ENCODE measurements around the gene OPCML.

OPCML gene

GRCh38 chr11:132681971-132682370 is 850.3 kb downstream of the OPCML start:
- no peak for DNase-seq (ENCODE audit: low read depth, low spot score)

- DNase-seq (ENCODE audit: low read depth, low spot score), result no peak
Observed at GRCh38 chr11:132680584-132680983, 851.7 kb downstream of the OPCML start.

DNA sequence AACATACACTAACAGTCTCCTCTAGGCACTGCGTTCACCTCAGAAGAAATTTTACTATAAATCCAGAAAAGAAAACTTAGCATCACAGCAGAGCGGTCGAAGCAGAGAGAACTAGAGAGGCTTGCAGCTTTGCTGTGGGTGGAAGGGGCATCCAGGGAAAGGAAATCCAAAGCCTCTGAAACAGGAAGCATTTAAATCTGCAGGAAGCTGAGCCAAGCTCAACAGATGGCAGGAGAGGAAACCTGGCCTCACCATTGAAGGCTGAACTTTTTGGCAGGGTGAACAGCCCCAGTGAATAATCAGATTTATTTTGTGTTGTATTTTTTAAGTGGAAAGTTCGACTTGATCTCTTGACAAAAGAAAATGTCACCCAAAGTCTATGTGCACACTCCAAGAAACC is 858.1 kb downstream of the OPCML start:
- no peak for DNase-seq (ENCODE audit: low read depth, low spot score)

DNA sequence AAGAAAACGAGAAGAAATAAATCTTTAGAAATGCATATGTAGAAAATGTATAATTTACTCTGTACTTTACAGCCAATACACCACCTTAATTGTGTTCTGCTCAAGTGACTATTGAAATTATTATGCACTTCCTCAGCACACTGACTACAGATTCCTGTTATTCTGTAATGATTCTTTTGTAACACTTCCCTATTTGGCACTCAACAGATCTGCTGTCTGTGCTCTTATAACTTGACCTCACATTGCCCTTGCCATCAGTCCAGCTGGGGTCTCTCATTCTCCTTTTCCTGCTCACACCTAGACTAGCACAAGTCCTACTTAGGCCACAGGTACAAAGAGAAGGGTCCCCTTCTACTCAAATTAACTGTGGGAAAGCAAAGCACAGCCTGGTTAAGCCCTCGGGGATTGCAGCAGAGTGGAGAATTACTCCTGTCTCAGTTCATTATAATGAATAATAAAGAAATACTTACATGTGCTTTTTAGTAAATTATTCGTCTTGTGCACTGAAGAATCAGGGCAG is 860.4 kb downstream of the OPCML start:
- DNase-seq (ENCODE audit: low read depth, low spot score), result no peak

DNA sequence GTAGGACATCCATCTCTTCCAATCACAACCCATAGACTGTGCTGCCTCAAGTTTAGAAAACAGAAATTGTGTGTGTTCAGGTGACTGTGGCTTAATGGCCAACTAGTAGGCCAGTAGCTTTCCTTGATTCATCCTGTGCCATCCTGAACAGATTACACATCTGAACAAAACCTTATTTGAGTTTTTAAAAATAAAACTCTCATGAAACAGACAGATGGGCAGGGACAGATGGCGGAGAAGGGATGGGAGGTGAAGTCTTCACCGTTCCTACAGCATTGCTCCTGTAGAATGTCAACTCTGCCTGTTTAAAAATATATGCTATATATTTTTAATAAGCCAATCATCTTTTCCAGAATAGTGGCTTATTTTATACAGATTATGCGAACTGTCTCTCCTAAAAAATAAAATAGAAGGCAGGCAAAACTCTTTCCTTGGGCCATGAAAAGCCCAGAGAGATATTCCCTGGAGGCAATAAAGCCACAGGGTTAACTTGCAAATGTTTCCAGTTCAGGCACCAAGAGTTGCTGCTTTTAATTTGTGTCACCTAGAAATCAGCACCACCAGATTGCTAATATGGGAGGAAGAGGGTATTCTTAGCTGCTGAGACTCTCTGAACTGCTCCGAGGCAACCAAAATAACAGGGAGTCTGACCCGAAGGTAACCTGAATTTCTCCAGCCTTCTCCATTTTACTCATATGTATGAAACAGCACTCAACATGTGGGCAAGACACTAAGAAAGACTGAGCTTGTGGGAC is 861.2 kb downstream of the OPCML start:
- DNase-seq (ENCODE audit: low read depth, low spot score), result no peak

- no peak for DNase-seq (ENCODE audit: low read depth, low spot score)
Observed at GRCh38 chr11:132669949-132670348, 862.4 kb downstream of the OPCML start.

GRCh38 chr11:132665205-132665604 is 867.1 kb downstream of the OPCML start:
- DNase-seq (ENCODE audit: low read depth, low spot score), result no peak

GRCh38 chr11:132658696-132659095 is 873.6 kb downstream of the OPCML start:
- no peak for DNase-seq (ENCODE audit: low read depth, low spot score)

DNA sequence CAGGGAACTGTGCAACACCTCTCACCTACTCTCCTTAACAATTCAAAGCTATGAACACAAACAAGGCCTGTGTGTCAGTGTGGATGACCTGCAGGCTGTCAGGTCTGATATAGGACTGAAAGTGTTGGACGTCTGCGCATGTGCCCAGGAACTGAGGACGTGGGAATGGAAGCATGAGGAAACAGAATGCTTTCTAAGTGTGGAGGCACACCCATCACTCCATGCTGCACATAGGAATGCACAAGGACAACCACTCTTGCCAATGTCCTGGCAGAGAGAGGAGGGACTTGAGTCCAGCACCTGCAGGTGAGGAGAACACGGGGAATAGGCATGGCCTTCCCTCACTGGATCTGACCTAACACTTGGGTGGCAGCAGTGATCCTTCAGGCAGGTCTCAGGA is 874.3 kb downstream of the OPCML start:
- DNase-seq (ENCODE audit: low read depth, low spot score), result no peak

GRCh38 chr11:132655187-132655855 is 877.0 kb downstream of the OPCML start:
- DNase-seq (ENCODE audit: low read depth, low spot score), result no peak

DNA sequence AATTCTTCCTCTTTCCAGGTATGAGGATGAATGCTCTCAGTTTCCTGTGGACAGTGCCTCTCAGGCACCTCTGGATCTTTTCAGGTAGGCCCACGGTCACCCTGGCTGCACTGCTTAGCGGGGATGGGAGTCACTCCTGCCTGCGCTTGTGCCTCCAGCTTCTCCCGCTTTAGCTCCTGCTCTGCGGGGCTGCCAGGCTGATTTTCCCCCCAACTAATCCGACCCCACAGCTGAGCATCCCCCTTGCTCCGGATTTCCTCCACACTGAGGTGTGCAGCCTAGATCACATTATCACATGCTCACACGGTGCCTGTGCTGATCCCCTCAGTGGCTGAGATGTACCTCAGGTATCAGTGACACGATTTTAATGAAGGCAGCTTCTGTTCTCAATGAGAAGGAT is 879.1 kb downstream of the OPCML start:
- DNase-seq (ENCODE audit: low read depth, low spot score), result no peak

DNA sequence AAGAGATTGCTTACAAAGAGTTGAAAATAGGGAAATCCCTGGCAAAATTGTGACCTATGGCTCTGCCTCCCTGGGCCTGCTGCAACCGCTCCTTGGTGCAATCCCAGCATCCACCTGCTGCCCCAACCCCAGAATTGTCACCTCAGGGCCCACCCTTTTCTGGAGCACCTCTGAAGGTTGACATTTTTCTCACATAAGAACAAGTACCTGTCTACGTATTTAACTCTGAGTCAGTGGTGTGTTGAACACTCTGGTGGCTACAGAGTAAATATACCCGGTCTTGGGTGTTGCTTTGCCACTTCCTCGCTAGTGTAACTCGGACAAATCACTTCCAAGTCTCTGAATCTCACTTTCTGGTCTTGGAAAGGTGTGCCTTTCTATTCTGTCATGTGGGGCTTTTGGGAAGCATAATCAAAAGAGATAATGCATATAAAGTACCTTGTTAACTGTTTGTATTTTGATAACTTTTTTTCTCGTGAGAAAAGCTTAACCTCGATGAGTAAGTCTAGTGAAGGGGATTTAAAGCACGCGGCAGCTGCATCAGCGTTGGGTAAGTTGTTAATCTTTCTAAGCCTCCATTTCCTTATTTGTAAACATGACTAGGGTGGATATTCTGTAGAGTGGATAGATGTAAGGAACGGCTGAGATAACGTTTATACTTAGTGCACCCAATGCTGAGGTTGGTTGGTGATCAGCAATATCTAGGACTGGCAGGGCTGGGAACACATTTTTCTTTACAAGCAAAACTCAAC is 881.2 kb downstream of the OPCML start:
- DNase-seq (ENCODE audit: low read depth, low spot score), result no peak

GRCh38 chr11:132649277-132649676 is 883.0 kb downstream of the OPCML start:
- no peak for DNase-seq (ENCODE audit: low read depth, low spot score)

- no peak for DNase-seq (ENCODE audit: low read depth, low spot score)
Observed at GRCh38 chr11:132648851-132649250, 883.5 kb downstream of the OPCML start.

DNA sequence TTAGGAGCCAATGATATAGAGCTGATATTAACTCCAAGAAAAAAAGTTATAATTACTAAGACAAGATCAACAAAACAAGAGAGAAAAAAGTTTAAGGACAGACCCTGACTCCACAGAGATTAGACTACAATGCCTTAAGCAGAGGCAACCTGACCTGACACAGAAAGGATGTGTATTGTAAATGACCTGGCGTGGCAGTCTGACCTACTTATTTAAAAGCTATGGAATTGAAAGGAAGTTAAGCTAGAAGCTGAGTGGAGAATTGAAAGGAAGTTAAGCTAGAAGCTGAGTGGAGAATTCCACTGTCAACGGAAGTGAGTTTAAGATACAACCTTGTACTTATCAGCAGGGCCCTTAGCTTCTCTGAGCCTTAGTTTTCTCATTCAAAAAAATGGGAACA is 885.4 kb downstream of the OPCML start:
- no peak for DNase-seq (ENCODE audit: low read depth, low spot score)

DNA sequence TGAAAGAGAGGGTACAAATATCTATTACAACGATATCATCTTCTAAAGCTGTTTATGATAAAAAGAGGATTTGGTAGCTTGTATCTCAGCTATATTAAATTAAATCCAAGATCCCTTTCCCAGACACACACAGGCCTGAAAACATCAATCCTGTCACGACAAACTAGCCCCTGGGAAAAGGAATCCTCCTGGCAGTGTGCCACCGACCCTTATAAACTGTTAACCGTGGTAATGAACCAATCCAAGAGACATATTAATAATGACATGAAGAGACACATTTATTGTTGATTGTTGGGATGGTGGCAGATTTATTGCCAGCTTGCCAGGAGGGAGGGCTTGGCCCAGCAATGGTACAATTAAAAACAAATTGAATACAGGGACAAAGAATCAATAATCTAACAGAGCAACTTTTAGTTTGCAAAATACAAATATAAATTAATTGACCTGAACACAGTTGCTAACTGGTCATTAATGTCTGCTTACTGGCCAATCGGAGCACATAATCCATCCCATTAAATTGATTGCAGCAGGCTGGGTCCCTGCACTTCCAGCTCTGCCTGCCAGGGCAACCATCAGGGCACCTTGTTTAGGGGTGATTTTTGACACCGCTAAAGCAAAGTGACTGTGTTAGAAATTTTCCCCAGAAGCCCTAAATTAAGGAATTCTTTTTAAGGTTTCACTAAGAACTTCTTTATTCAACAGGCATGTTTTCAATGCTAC is 887.6 kb downstream of the OPCML start:
- no peak for DNase-seq (ENCODE audit: low read depth, low spot score)

- DNase-seq (ENCODE audit: low read depth, low spot score), result peak; percentile 21
Observed at GRCh38 chr11:132643239-132643638, 889.1 kb downstream of the OPCML start.

DNA sequence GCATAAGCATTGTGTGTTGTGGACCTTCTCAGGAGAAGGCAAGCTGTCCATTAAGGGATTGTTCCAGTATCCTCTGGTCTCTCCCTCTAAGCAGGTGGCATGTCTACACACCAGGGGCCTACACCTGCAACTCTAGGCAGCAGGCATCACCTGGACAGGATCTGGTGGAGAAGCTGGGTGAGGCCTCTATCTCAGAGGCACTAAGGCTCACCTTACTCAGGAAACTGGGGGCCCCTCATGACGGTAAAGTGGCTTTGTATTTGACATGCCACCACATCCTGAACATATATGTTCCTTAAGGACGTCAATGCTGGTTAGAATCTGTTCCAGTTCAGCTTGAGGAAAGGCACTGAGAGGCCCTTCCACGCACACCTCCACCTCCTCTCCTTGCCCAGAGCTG is 891.3 kb downstream of the OPCML start:
- DNase-seq (ENCODE audit: low read depth, low spot score), result no peak

DNA sequence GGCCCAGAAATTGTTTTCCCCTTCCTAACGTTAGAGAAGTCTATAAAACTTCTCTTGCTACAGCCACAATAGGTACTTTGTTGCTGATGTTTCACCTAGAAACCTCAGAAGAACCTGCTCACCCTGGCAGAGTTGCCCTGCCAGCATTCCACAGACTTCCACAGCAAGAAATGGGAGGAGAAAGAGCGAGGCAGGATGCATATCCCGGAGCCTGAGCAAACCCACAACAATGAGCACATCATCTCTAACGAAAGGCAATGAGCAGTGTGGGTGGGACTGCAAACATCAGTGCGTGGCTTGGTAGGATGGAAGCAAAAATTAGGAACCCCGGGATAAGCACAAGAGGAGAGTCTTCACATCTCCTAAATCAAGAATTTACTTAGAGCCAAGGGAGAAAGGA is 892.3 kb downstream of the OPCML start:
- DNase-seq (ENCODE audit: low read depth, low spot score), result no peak

- DNase-seq (ENCODE audit: low read depth, low spot score), result no peak
Observed at GRCh38 chr11:132639403-132639802, 892.9 kb downstream of the OPCML start.

- no peak for DNase-seq (ENCODE audit: low read depth, low spot score)
Observed at GRCh38 chr11:132638423-132638822, 893.9 kb downstream of the OPCML start.

- no peak for DNase-seq (ENCODE audit: low read depth, low spot score)
Observed at GRCh38 chr11:132636523-132636922, 895.8 kb downstream of the OPCML start.

Data from ELF-1 (cell line).